ENCODE data around the gene TNS1. TPM values are rescaled to one million over a fixed set of nuclear protein-coding genes. Genes with fewer than 3 reads are reported as not detected.

Gene TNS1
- total and polyA plus RNA-seq, 10 of the 15 experiments (the other 5 are each of a cell fraction or from before 2014, with no cell fraction given), result 0.05 to 0.44 TPM; not detected in 8

- TF ChIP-seq CBX5 (IDR thresholded peaks at IDR 0.05; ENCODE audit: low read depth) (no peak), SUPT20H (IDR thresholded peaks at IDR 0.05; ENCODE audit: borderline replicate concordance, control insufficient read depth, low read depth, low read length) (no peak), EP300 (IDR thresholded peaks at IDR 0.05; ENCODE audit: borderline replicate concordance in 1 of 2, control insufficient read depth in 1 of 2, low read depth in 2 of 2, low read length in 2 of 2) (no peak), FOXM1 (IDR thresholded peaks at IDR 0.05; ENCODE audit: low read depth, low read length) (no peak), SUZ12 (IDR thresholded peaks at IDR 0.05; ENCODE audit: unreplicated experiment) (no peak), POLR2AphosphoS5 (IDR thresholded peaks at IDR 0.05; ENCODE audit: low read length) (no peak), SMAD5 (IDR thresholded peaks at IDR 0.05; ENCODE audit: low read depth) (no peak), TARDBP (IDR thresholded peaks at IDR 0.05; ENCODE audit: borderline replicate concordance) (no peak), SMC3 (IDR thresholded peaks at IDR 0.05; ENCODE audit: borderline replicate concordance, low read length) (no peak), MEF2B (IDR thresholded peaks at IDR 0.05; ENCODE audit: partially characterized antibody, poor library complexity, severe bottlenecking) (no peak)
These were observed 122.4 kb downstream of the TNS1 start (continued) for GRCh38 chr2:217880287-217880889.

GRCh38 chr2:217878915-217879590, 123.7 kb downstream of the TNS1 start:
- H3K27me3 ChIP-seq (replicated peaks in 1 of 2; ENCODE audit: control insufficient read depth in 2 of 2, insufficient read depth in 2 of 2, low read length in 1 of 2), result no peaks in the 10 kb centered on the region; a peak in 1 of 4 replicates
- no peak overlapping the region for H3K9ac ChIP-seq (ENCODE audit: control insufficient read depth, insufficient read depth, low read length)
- ATAC-seq (no peak), DNase-seq (ENCODE audit: low read depth, low spot score) (no peak), FAIRE-seq (no peak)
- no peak overlapping the region for H3K27ac ChIP-seq (ENCODE audit: control insufficient read depth, insufficient read depth)
- no peaks in the 10 kb centered on the region for H3K4me1 ChIP-seq (ENCODE audit: control insufficient read depth, insufficient read depth, low read length)
- no peak overlapping the region for H3K4me3 ChIP-seq
- no peaks in the 10 kb centered on the region for H3K9me3 ChIP-seq (replicated peaks; ENCODE audit: control insufficient read depth, insufficient read depth, low read length)
- RAD21 ChIA-PET (ENCODE audit: unreplicated experiment), result no interaction called here
- CTCF ChIA-PET, result interaction anchor here (1.2 kb wide), 1 partner anchor 89 kb away, joined by 4 read pairs; no protein-coding TSS in a partner anchor
- H3K4me2 ChIP-seq (ENCODE audit: control insufficient read depth, insufficient read depth), result no peak overlapping the region
- H2AFZ ChIP-seq (ENCODE audit: control insufficient read depth, low read depth, low read length), result no peak overlapping the region
- intact Hi-C loops (cut with micrococcal nuclease; ENCODE audit: unreplicated experiment) (no loop called here), in situ Hi-C loops (cut with MboI) (no loop called here)
- WGBS (ENCODE audit: insufficient coverage, insufficient replicate concordance, low lambda C conversion rate, missing lambda C conversion rate), result 44% methylated on average over 15 of the region's 15 CpGs
- SMC1A ChIA-PET (ENCODE audit: uncharacterized antibody, unreplicated experiment), result no interaction called here
- H3K79me2 ChIP-seq (ENCODE audit: control insufficient read depth, insufficient read depth, low read length), result no peaks in the 10 kb centered on the region
- POLR2A ChIA-PET, result no interaction called here
- no peaks in the 10 kb centered on the region for H4K20me1 ChIP-seq (ENCODE audit: control insufficient read depth, insufficient read depth)
- no peak for TF ChIP-seq CBX3 (IDR thresholded peaks at IDR 0.05; ENCODE audit: borderline replicate concordance, low read depth)
- TF ChIP-seq KAT2A (conservative IDR thresholded peaks at IDR 0.05; ENCODE audit: control insufficient read depth, low read depth, low read length), result no peak
- no peak for TF ChIP-seq NFXL1 (IDR thresholded peaks at IDR 0.05; ENCODE audit: borderline replicate concordance)
- TF ChIP-seq SUZ12 (IDR thresholded peaks at IDR 0.05; ENCODE audit: unreplicated experiment), result no peak
- no peak for TF ChIP-seq NR2F1 (conservative IDR thresholded peaks at IDR 0.05)
- TF ChIP-seq TCF3 (IDR thresholded peaks at IDR 0.05; ENCODE audit: borderline replicate concordance, insufficient read depth, low read depth, low read length), result no peak
- TF ChIP-seq, protein P1, sequence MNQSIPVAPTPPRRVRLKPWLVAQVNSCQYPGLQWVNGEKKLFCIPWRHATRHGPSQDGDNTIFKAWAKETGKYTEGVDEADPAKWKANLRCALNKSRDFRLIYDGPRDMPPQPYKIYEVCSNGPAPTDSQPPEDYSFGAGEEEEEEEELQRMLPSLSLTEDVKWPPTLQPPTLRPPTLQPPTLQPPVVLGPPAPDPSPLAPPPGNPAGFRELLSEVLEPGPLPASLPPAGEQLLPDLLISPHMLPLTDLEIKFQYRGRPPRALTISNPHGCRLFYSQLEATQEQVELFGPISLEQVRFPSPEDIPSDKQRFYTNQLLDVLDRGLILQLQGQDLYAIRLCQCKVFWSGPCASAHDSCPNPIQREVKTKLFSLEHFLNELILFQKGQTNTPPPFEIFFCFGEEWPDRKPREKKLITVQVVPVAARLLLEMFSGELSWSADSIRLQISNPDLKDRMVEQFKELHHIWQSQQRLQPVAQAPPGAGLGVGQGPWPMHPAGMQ (IDR thresholded peaks at IDR 0.05; ENCODE audit: borderline replicate concordance), result no peak
- TF ChIP-seq EED (IDR thresholded peaks at IDR 0.05; ENCODE audit: low read depth), result no peak
- no peaks in the 10 kb centered on the region for H3K36me3 ChIP-seq (ENCODE audit: control insufficient read depth in 2 of 2, insufficient read depth in 2 of 2, low read length in 1 of 2)
- no TSS peak for BruUV-seq (replicated peaks)
